Loucy (cell line): Measurements from ENCODE around the gene TMEM273.

Source experiments
- H2AFZ ChIP-seq: fragments of 200-600 bp; sonication (generic); 2 replicates; pipeline ENCODE4 v1.6.0; 2016; ENCODE audit warnings: antibody characterized with exemption, mild to moderate bottlenecking, low read length, moderate library complexity
- H3F3A ChIP-seq: fragments of 200-600 bp; 2 replicates; pipeline ENCODE4 v1.6.0; 2016; ENCODE audit warnings: antibody characterized with exemption, low read depth, mild to moderate bottlenecking
- H3K27me3 ChIP-seq: fragments of 200-600 bp; sonication (generic); 2 replicates; pipeline ENCODE4 v1.6.1; 2014; ENCODE audit warnings: low read length, mild to moderate bottlenecking; ENCODE audit not compliant: insufficient read depth, poor library complexity, severe bottlenecking
- H3K36me3 ChIP-seq: fragments of 200-600 bp; sonication (generic); 2 replicates; pipeline ENCODE4 v1.6.1; 2016; ENCODE audit warnings: low read length; ENCODE audit not compliant: insufficient read depth
- H3K4me1 ChIP-seq: fragments of 200-600 bp; sonication (generic); 2 replicates; pipeline ENCODE4 v1.5.1; 2014; ENCODE audit warnings: low read length, mild to moderate bottlenecking; ENCODE audit not compliant: insufficient read depth, poor library complexity, severe bottlenecking
- H3K4me2 ChIP-seq: fragments of 200-600 bp; sonication (generic); 2 replicates; pipeline ENCODE4 v1.6.0; 2014; ENCODE audit warnings: antibody characterized with exemption, low read length, low read depth, mild to moderate bottlenecking; ENCODE audit not compliant: poor library complexity, severe bottlenecking
- H3K4me3 ChIP-seq: fragments of 200-600 bp; sonication (generic); 2 replicates; pipeline ENCODE4 v1.5.1; 2014; ENCODE audit warnings: low read length, mild to moderate bottlenecking, mixed read lengths; ENCODE audit not compliant: poor library complexity, severe bottlenecking
- H3K79me2 ChIP-seq: fragments of 200-600 bp; sonication (generic); 2 replicates; pipeline ENCODE4 v1.6.1; 2014; ENCODE audit warnings: low read length; ENCODE audit not compliant: insufficient read depth
- H3K9ac ChIP-seq: fragments of 200-600 bp; sonication (generic); 2 replicates; pipeline ENCODE4 v1.6.0; 2014; ENCODE audit warnings: mild to moderate bottlenecking, low read depth, low read length, moderate library complexity; ENCODE audit not compliant: poor library complexity, severe bottlenecking
- H3K9me2 ChIP-seq: fragments of 200-600 bp; sonication (generic); replicated peaks from 2 replicates; pipeline ENCODE4 v1.6.1; 2016; ENCODE audit warnings: low read depth, low read length, mixed read lengths
- H3K9me3 ChIP-seq: fragments of 200-600 bp; sonication (generic); 2 replicates; pipeline ENCODE4 v1.6.1; 2014; ENCODE audit warnings: mild to moderate bottlenecking, antibody characterized with exemption, low read length, low read depth; ENCODE audit not compliant: insufficient read depth
- H4K20me1 ChIP-seq: fragments of 200-600 bp; sonication (generic); 2 replicates; pipeline ENCODE4 v1.6.0; 2014; ENCODE audit warnings: antibody characterized with exemption, low read length, mild to moderate bottlenecking; ENCODE audit not compliant: insufficient read depth, poor library complexity, severe bottlenecking
- CTCF ChIP-seq: fragments of 200-600 bp; sonication (generic); conservative IDR thresholded peaks from 2 replicates; pipeline ENCODE4 v1.5.1; 2014; ENCODE audit warnings: mild to moderate bottlenecking, antibody characterized with exemption, low read length
- EZH2phosphoT487 ChIP-seq: fragments of 200-600 bp; IDR thresholded peaks from 2 replicates; pipeline ENCODE4 v1.6.1; 2018; ENCODE audit warnings: antibody characterized with exemption, mild to moderate bottlenecking, moderate library complexity, borderline replicate concordance

Gene TMEM273

DNA sequence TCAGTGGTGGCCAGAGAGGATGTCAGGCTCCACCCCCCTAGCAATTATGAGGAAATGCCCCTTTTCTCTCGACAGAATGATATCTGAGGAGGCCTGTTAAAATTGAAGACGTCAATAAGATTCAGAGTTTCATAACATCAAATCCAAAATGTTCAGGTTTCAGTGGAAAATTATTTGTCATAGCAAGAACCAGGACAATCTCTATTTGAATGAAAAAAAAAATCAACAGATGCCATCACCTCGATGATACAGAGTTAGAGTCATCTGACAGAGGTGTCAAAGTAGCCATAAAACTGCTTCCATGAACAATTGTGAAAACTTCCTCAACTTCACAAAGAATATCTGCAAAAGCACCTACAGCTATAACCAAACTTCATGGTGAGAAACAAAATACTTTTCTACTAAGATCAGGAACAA is 7.7 kb downstream of the TMEM273 start:
- Histone ChIP-seq H3F3A (0 out of 2 replicates have a peak, but pooled peaks cover 2% of the 10 kb centered on the region), H3K79me2 (no peaks in the 10 kb centered on the region), H3K4me3 (no peak overlapping the region), H3K9me3 (no peaks in the 10 kb centered on the region), H3K4me1 (peaks cover 27% of the 10 kb centered on the region), H4K20me1 (no peaks in the 10 kb centered on the region), H2AFZ (no peak overlapping the region), H3K9ac (no peak overlapping the region), H3K4me2 (no peak overlapping the region), H3K27me3 (no peaks in the 10 kb centered on the region), H3K9me2 (no peaks in the 10 kb centered on the region), H3K36me3 (no peaks in the 10 kb centered on the region)
- TF ChIP-seq CTCF, result no peak

DNA sequence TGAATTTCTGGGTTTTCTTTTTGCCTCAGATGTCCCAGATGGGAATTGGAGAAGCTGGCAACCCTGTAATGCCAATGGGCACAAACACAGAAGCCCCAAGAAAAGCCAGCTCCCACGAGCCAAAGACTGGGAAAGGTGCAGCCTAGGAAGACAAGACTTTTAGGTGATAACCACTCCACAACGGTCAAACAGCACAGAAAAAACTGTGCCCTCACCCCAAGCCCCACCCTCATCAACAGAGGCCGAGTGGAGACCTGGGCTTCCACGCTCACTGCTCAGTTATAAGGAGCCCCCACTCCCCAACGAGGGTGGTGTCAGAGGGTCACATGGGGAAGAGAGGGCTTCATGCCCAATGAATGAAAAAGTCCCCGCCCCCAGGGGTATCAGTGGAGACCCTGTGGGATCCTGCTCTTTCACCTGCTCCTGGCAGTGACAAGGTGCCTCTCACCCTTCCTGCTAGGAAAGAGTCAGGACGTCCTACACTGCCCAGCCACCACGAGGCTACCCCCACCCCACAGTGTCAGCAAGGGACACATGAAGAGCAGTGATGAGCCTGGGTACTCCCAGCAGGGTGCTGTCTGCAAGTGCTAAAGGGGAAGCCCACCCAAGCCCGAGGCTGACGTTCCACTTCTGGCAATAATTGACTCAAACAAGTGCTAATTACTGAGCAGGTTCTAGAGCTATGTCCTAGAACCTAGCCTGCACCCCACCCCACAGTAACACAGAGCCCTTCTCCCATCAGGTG is 8.3 kb downstream of the TMEM273 start:
- Histone ChIP-seq H4K20me1 (no peaks in the 10 kb centered on the region), H3K4me3 (no peak overlapping the region), H2AFZ (no peak overlapping the region), H3K9ac (no peak overlapping the region), H3K36me3 (no peaks in the 10 kb centered on the region), H3K79me2 (no peaks in the 10 kb centered on the region), H3K9me3 (no peaks in the 10 kb centered on the region), H3F3A (0 out of 2 replicates have a peak, but pooled peaks cover 2% of the 10 kb centered on the region), H3K9me2 (no peaks in the 10 kb centered on the region), H3K27me3 (no peaks in the 10 kb centered on the region), H3K4me1 (peaks cover 22% of the 10 kb centered on the region), H3K4me2 (no peak overlapping the region)
- TF ChIP-seq EZH2phosphoT487 (no peak), CTCF (no peak)

- Histone ChIP-seq H3F3A (0 out of 2 replicates have a peak, but pooled peaks cover 2% of the 10 kb centered on the region), H2AFZ (no peak overlapping the region), H3K4me1 (peaks cover 11% of the 10 kb centered on the region), H3K27me3 (no peaks in the 10 kb centered on the region), H3K4me2 (no peak overlapping the region), H3K79me2 (no peaks in the 10 kb centered on the region), H3K9me2 (no peaks in the 10 kb centered on the region), H3K4me3 (no peak overlapping the region), H3K36me3 (no peaks in the 10 kb centered on the region), H3K9ac (no peak overlapping the region), H3K9me3 (no peaks in the 10 kb centered on the region), H4K20me1 (no peaks in the 10 kb centered on the region)
- TF ChIP-seq EZH2phosphoT487, result no peak
- no peak for TF ChIP-seq CTCF
These were observed 9.4 kb downstream of the TMEM273 start for GRCh38 chr10:49178489-49179471.
